ENCODE results near the gene PITPNC1.

DNA sequence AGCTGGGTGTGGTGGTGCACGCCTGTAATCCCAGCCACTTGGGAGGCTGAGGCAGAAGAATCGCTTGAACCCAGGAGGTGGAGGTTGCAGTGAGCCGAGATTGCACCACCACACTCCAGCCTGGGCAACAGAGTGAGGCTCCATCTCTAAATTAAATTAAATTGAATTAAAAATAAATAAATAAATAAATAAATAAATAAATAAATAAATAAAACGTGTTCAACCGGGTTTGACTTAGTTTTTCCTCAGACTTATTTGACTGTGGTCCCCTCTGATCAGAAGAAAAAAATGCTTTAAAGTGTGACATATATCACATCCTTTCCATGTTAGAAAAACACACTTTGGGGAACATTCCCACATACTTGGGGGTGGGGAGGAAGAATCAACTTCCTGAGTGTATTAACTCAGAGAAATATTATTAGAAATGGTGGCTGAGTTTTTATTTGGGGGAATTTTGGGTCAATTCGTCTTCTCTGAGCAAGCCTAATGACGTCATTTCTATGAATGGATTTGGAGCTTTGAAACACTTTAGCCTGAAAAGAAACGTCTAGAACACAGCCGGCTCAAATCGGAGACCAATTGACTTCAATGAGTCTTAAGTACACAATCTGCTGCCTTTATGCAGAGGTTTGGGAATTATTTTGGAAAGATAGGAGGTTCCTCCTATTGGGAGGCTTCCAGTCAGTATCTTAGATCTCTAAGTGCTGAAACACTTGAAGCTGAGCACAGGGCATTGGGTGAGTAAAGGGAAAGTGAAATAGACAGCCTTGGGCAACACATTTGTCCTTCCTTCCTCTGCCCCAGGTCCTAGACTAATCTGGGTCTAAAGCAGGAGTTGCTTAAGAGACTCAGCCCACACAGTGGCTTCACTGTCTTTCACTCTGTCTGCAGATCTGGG is 132.6 kb downstream of the PITPNC1 start:
- TF ChIP-seq CTCF (IDR thresholded peaks at IDR 0.05; ENCODE audit: poor library complexity, severe bottlenecking): no peak
- no peak for TF ChIP-seq REST (IDR thresholded peaks at IDR 0.05; ENCODE audit: borderline replicate concordance)
- TF ChIP-seq POLR2AphosphoS5 (IDR thresholded peaks at IDR 0.05): no peak
- TF ChIP-seq EZH2 (IDR thresholded peaks at IDR 0.05; ENCODE audit: borderline replicate concordance, insufficient read depth, low read length, poor library complexity, severe bottlenecking): no peak
- TF ChIP-seq EP300 (conservative IDR thresholded peaks at IDR 0.05; ENCODE audit: poor library complexity, severe bottlenecking): no peak
- TF ChIP-seq MXI1 (conservative IDR thresholded peaks at IDR 0.05; ENCODE audit: poor library complexity, severe bottlenecking): no peak

Measured in neural cell (in vitro differentiated cells).